NCI-H510A treated with DMSO at 0.1 percent for 48 hours (cell line): Measurements from ENCODE around the gene F10.
"Not testable (repeated sequence)": the region's sequence is repeated elsewhere in the genome, so short reads cannot be mapped to it uniquely, and the experiment has no call there.

Experiments used
- DNase-seq: peaks from one replicate; lab custom pipeline; 2025; lab: John Stamatoyannopoulos, UW

Gene F10

DNA sequence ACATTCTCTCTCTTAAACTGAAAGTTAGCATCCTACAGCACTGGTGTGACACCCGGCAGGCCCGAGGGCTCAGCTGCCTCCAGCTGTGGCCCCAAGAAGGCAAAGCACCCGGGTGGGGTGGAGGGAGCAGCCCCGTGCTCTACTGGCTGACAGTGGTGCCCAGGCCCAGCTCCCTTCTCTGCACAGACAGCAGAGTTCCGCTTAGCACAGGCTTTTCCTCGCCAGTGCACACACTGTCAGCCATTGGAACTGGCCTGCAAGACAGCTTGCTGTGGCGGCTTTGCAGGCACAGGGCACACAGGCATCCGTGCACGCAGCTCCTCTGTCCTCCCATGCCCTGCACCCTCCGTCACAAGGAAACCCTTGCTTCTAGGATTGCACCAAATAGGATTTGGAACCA, 20.3 kb upstream of the F10 start:
- DNase-seq: not testable (repeated sequence)

DNA sequence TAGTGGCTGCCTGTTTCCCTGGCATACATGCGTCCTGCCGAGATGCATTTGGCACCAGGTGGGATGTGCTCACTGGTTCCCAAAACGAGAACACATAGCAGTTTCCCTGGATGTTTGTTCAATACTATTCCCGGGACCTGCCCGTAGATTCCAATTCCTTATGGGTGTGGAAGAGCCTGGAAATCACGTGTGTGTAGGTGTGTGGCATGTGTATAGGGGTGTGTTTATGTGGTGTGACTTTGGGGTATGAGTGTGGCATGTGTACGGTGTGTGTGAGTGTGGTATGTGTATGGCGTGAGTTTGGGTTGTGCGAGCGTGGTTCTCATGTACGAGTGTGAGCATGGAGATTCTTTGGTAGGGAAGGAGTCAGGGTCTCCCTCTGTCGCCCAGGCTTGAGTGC, 19.9 kb upstream of the F10 start:
- no peak for DNase-seq

DNA sequence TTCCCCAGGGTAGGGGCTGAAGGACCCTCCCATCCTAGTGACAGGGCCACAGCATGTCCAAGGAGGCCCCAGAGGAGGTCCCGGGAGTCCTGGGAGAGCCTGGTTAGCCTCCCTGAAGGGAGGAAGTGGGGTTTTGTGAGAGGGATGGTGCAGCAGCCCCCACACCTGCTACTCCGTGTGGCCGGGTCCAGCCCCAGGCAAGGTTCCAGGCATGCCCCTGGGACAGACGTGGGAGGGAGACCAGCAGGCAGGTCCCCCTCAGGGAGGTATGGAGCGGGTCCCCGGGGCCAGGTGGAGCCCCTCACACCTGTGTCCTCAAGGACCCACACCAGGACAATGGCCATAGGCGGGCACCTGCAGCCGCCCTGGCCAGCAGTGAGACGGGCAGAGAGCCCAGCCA, 19.0 kb upstream of the F10 start:
- no peak for DNase-seq

DNA sequence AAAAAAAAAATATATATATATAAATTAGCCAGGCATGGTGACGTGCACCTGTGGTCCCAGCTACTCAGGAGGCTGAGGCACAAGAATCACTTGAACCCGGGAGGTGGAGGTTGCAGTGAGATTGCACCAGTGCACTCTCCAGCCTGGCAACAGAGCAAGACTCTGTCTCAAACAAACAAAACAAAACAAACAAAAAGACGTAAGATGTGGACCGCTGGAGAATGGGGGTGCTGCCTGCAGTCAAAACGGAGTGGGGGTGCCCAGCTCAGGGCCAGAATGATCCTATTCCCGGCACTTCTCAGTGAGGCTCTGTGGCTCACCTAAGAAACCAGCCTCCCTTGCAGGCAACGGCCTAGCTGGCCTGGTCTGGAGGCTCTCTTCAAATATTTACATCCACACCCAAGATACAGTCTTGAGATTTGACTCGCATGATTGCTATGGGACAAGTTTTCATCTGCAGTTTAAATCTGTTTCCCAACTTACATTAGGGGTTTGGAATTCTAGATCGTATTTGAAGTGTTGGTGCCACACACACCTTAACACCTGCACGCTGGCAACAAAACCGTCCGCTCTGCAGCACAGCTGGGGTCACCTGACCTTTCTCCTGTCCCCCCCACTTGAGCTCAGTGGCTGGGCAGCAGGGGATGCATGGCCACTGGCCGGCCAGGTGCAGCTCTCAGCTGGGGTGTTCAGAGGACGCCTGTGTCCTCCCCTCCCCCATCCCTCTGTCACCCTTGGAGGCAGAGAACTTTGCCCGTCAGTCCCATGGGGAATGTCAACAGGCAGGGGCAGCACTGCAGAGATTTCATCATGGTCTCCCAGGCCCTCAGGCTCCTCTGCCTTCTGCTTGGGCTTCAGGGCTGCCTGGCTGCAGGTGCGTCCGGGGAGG, 17.3 kb upstream of the F10 start, which contains the start of gene F7:
TSS of gene F7 (plus strand) at position 760 of the 889 bp plus-strand sequence. CDS start at position 811, 51 bp downstream.
- peak; percentile 19 for DNase-seq

DNA sequence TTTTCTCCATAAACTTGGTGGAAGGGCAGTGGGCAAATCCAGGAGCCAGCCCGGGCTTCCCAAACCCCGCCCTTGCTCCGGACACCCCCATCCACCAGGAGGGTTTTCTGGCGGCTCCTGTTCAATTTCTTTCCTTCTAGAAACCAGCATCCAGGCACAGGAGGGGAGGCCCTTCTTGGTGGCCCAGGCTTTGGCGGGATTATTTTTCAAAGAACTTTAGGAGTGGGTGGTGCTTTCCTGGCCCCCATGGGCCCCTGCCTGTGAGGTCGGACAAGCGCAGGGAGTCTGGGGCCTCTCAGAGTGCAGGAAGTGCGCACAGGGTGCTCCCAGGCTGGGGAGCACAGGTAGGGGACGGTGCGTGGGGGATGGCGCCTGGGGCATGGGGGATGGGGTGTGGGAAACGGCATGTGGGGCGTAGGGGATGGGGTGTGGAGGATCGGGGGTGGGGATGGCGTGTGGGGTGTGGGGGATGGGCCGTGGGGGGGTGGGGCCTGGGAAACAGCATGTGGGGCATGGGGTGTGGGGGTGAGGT, 16.6 kb upstream of the F10 start:
- DNase-seq: no peak

DNA sequence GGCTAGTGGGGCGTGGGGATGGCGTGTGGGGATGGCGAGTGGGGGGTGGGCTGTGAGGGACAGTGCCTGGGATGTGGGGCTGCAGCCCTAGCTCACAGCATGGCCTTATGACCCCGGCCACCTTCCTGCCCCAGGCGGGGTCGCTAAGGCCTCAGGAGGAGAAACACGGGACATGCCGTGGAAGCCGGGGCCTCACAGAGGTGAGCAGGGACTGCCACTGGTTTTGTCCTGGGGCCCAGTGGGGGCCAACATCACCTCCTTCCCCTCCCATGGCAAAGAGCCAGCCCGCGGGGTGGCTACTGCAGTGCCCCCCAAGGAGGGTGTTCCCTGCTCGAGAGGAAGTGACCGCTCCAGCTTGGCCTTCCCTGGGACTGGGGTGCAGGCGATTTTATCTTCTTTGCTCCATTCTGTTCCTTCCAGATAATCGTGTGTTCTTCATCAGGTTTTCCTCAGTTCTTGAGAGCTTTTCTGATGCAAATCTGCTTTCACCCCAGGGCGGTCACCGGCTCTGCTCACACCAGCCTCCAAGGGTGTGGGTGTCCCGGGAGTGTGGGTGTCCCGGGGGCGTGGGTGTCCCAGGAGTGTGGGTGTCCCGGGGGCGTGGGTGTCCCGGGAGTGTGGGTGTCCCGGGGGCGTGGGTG, 15.8 kb upstream of the F10 start:
- DNase-seq: no peak

DNA sequence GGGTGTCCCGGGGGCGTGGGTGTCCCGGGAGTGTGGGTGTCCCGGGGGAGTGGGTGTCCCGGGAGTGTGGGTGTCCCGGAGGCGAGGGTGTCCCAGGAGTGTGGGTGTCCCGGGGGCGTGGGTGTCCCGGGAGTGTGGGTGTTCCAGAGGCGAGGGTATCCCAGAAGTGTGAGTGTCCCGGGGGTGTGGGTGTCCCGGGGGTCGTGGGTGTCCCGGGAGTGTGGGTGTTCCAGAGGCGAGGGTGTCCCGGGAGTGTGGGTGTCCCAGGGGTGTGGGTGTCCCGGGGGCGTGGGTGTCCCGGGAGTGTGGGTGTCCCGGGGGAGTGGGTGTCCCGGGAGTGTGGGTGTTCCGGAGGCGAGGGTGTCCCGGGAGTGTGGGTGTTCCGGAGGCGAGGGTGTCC, 14.1 kb upstream of the F10 start:
- not testable (repeated sequence) for DNase-seq

DNA sequence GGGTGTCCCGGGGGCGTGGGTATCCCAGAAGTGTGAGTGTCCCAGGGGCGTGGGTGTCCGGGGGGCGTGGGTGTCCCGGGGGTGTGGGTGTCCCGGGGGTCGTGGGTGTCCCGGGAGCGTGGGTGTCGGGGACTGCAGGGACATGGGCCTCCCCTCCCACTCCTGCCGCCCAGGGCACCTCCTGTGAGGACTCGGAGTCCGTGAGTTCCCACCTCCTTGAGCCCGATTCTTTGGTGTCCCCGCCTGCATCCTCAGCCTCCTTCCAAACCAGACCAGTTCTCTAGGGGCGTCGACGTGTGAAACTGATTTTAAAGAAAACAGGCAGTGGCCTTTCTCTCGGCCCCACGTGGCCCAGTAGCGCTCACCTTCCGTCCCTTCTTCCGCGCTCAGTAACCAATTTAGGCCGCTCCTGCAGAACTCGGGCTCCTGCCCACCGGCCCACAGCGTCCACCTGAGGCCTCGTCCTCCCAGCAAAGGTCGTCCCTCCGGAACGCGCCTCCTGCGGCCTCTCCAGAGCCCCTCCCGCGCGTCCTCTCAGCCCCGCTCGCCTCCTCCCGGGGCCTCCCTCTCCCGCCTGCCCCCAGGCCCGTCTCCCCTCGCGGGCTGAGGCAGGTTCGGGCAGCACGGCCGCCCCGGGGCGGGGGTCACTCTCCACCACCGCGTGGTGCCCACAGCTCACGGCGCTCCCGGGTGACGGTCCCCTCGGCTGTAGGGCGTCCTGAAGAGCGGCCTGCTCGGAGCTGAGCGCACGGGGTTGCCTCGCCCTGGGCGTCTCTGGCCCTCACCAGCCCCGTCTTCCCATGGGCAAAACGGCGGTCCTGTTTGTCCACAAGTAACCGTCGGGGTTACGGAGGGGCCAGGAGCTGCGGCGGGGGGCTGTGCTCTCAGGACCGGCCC, 13.2 kb upstream of the F10 start:
- DNase-seq: no peak

DNA sequence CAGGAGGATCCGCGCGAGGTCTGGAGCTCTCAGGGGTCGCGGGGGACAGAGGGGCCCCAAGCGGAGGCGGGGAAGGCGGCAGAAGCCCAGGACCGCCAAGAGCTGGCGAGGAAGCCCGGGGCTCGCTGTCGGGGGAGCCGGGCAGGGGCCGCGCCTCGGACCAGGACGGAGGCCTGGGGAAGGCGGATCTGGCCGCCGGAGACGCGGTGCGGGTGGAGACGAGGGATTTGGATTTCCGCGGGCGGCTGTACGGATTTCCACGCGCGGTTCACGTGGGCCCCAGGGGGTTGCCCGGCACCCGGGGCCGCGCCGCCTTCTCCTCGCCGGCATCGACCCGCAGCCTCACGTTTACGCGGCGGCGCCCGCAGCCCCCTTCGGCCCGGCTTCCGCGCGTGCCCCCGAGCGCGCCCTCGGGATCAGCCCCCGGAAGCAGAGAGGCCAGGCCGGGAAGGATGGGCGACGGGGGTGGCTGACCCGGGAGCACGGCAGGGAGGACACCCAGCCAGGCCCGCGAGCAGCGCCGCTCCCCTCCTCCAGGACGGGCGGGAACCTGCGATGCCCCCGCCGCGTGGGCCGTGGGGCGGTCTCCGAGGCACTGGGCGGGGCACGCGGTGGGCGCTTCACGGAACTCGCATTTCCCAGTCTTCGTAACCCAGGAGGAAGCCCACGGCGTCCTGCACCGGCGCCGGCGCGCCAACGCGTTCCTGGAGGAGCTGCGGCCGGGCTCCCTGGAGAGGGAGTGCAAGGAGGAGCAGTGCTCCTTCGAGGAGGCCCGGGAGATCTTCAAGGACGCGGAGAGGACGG, 12.3 kb upstream of the F10 start:
- no peak for DNase-seq

DNA sequence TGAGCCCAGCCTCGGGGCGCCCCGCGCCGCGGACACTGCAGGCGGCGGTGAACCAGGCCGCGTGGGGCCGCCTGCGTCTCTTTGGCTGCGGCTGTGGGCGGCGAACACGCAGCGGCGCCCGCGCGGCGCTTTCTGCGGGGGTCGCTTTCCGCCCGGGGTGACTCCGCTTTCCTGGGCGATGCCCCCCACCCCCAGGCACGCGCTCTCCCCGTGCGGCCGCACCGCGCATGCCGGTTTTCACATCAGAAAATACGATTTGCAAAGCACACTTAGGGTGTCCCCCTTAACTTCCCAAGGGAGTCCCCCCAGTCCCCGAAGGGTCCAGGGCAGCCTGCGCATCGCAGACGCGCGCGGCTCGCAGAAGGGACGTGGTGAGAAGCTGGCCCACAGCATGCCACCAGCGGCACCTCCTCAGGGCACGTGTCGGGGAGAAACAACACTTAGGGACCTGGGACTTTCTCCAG, 11.7 kb upstream of the F10 start:
- DNase-seq: no peak

DNA sequence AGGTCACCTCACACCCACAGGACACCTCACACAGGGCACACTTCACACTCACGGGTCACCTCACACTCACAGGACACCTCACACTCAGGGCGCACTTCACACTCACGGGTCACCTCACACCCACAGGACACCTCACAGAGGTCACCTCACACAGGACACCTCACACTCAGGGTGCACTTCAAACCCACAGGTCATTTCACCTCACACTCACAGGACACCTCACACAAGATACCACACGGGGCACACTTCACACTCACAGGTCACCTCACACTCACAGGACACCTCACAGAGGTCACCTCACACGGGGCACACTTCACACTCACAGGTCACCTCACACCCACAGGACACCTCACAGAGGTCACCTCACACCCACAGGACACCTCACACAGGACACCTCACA, 10.8 kb upstream of the F10 start:
- not testable (repeated sequence) for DNase-seq

DNA sequence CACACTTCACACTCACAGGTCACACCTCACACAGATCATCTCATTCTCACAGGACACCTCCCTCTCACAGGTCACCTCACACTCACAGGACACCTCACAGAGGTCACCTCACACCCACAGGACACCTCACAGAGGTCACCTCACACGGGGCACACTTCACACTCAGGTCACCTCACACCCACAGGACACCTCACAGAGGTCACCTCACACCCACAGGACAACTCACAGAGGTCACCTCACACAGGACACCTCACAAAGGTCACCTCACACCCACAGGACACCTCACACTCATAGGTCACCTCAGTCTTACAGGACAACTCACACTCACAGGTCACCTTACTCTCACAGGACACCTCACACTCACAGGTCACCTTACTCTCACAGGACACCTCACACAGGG, 10.1 kb upstream of the F10 start:
- not testable (repeated sequence) for DNase-seq

DNA sequence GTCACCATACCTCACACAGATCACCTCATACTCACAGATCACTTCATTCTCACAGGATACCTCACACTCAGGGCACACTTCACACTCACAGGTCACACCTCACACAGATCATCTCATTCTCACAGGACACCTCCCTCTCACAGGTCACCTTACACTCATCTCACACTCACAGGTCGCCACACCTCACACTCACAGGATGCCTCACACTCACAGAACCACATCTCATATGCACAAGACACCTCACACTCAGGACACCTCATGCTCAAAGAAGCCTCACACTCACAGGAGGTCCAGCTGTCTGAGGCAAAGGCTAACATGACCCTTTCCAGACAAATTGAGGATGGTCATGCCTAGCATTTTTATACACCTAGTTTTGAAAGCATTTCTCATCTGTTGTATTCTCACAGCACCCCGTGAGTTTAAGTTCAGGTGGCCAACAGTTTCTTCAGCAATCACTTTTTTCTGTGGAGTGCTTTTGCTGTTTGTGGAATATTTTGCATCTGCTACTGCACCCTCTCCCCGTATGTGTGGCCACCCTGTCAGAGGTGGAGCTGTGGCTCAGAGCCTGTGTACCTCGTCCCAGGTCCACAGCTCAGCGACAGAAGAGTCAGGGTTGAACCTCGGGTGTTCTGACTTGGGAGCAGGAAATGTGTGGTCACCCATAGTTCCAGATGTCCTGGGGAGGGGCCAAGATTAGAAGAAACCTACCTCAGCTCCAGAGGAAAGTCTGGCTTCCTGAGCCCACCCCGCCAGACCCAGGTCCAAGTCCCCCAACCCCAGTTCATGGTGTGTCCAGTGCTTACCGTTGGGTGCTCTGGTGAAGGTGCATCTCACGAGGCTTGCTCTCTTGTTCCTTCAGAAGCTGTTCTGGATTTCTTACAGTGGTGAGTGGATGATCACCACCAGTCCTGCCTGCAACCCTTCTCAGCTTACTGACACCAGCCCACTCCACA, 9.4 kb upstream of the F10 start:
- DNase-seq: no peak

DNA sequence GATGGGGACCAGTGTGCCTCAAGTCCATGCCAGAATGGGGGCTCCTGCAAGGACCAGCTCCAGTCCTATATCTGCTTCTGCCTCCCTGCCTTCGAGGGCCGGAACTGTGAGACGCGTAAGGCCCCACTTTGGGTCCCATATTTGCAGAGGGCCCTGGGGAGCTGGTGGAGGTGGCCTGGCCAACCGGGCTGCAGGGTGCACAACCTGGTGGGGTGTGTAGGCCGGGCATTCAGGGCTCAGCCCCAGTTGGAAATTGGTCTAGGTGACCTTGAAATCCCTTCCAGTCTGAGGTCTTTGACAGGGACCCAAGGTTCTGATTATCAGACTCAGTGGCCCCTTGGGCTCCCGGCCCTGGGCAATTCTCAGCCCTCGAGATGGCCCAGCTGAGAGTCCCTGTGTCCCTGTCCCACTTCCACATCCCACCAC, 8.7 kb upstream of the F10 start:
- no peak for DNase-seq

DNA sequence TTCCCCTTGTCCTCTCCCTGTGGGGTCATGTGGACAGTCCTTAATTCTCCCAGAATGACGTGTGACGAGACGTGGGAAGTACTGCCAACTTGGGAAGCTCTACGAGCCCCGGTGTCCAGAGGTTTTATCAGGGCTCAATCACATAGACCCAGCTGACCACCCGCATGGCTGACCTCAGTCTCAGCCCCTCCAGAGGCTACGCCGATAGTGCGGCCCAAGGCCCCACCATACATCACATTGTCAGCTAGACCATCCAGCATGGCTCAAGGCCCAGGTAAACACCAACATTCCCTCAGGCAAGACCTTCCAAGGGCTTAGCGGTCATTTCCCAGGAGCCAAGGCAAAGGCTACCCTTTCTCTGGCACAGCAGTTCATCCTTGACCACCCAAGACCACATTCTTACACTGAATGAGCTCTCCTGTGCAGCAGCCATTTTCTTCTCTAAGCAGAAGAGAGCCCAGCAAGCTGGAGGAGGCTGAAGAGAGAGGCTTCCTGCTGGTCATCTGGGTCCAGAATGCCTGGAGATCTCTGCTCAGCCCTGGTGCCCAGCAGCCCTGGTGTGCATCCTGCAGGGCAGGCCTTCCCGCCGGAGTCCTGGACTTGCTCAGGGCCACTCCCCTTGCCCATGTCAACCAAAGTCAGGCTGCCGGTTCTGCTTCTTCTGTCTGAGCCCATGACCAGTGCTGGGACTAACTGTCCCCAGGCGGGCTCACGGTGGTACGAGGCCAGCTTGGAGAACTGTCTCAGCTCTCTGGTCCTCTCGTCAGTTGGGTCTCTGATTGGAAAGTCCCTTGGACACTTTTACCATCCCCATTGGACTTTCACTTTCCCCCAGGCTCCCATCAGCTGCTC, 7.9 kb upstream of the F10 start:
- DNase-seq: no peak

DNA sequence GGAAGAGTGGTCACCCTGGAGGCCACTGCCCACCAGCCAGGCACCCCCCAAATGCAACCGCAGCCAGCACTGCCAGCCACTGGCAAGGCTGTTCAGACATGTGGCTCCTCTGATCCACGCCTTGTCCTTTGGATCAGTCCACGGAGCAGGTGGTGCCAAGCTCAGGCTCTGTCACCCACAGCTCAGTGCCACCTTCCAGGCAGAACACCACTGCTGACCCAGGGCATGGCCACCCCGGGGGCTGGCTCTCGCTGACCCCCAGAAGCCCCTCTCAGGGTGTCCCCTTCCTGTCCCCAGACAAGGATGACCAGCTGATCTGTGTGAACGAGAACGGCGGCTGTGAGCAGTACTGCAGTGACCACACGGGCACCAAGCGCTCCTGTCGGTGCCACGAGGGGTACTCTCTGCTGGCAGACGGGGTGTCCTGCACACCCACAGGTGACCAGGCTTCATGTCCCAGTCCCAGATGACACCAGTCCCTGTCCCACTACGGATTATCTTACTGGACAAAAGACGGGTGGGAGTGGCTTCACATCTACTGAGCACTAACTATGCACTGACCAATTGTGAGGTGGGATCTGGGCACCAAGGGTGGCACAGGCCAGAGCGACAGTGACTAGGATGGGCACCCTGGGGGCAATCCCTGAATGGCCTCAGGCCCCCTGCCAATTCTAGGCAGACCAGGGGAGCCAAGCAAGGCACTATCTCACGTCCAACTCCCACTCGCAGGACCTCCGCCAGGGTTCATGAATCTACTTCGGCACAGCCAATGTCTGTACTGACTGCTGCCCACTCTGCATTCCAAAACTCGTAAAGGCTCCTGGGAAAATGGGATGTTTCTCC, 7.0 kb upstream of the F10 start:
- no peak for DNase-seq

DNA sequence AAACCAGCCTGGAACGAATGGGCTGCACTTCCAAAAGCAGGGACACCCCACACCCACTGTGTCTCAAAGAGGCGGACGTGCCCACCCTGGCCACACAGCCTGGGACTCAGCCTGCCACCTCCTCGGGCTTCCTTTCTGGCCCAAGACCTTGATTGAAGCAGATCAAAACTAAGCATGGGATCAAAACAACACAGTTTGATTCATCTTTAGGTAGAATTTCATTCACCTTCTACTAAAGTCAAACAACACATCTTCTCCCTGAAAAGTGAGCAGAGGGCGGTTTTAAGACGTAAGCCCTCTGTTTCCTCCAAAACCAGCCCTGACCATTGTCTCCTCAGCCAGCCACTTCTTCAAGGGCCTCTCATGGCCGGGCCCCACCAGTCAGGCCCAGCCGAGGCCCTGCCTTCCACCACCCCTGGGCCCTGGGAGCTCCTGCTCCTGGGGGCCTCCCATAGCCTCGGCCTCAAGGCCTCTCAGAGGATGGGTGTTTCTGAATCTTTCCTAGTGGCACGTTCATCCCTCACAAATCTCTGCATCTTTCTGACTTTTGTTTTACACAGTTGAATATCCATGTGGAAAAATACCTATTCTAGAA, 6.3 kb upstream of the F10 start:
- no peak for DNase-seq

DNA sequence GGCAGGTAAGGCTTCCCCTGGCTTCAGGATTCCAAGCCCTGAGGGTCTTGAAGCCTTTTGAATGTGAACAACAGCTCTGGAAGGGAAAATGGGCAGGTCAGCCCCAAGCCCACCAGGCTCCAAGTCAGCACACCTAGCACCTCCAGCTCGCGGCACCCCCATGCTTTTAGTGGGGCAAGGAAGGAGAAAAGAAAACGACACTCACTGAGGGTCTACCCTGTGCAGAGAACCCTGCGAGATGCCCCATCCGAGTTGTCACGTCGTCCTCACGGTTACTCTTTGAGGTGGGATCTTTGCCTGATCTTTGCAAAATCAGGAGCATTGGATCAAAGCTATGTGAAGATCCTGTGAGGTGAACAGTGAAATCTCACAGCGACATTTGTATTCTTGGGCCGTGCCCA, 5.7 kb upstream of the F10 start:
- DNase-seq: no peak
